MCF 10A (cell line): Measurements from ENCODE around the gene CHCT1. TPM values are rescaled to one million over a fixed set of nuclear protein-coding genes. Genes with fewer than 3 reads are reported as not detected.

Experiments
- BruUV-seq: library from RNA; stranded (reverse); fragments of 400-500 nt; replicated peaks from 2 replicates; lab custom pipeline; 2021; lab: Mats Ljungman, UMichigan
- CTCF ChIA-PET: fragments of 300-600 bp; sonication (Branson Sonifier 250); formaldehyde crosslinking; extraction: SDS; loops from one replicate; lab custom pipeline; 2021; ENCODE audit warnings: antibody characterized with exemption, inconsistent platforms; lab: Yijun Ruan, JAX
- POLR2A ChIA-PET: fragments of 300-600, 350-650 bp; sonication (Branson Sonifier 250); formaldehyde crosslinking; extraction: SDS; loops from one replicate; lab custom pipeline; 2020; ENCODE audit warnings: antibody characterized with exemption, inconsistent platforms; lab: Yijun Ruan, JAX
- DNase-seq: peaks from one replicate; pipeline ENCODE4 v3.0.0-alpha.2; 2018; ENCODE audit not compliant: unreplicated experiment
- H3K27ac Mint-ChIP-seq: one replicate; pipeline ENCODE4 v1.8.0; 2022; ENCODE audit warnings: mild to moderate bottlenecking, low read depth, mixed read lengths; ENCODE audit not compliant: unreplicated experiment
- H3K27me3 Mint-ChIP-seq: one replicate; pipeline ENCODE4 v1.8.0; 2022; ENCODE audit warnings: mixed read lengths; ENCODE audit not compliant: insufficient read depth, unreplicated experiment
- H3K36me3 Mint-ChIP-seq: one replicate; pipeline ENCODE4 v1.8.0; 2022; ENCODE audit warnings: mild to moderate bottlenecking, moderate library complexity, mixed read lengths; ENCODE audit not compliant: insufficient read depth, unreplicated experiment
- H3K4me1 Mint-ChIP-seq: one replicate; pipeline ENCODE4 v1.8.0; 2022; ENCODE audit warnings: mixed read lengths; ENCODE audit not compliant: insufficient read depth, unreplicated experiment
- H3K4me3 Mint-ChIP-seq: one replicate; pipeline ENCODE4 v1.8.0; 2022; ENCODE audit warnings: mild to moderate bottlenecking, moderate library complexity, mixed read lengths; ENCODE audit not compliant: unreplicated experiment
- H3K9me3 Mint-ChIP-seq: one replicate; pipeline ENCODE4 v1.8.0; 2022; ENCODE audit warnings: mixed read lengths; ENCODE audit not compliant: unreplicated experiment
- CTCF ChIP-seq: fragments of 200-600 bp; IDR thresholded peaks from one replicate; pipeline ENCODE4 v1.8.0; 2022; ENCODE audit warnings: antibody characterized with exemption, mild to moderate bottlenecking; ENCODE audit not compliant: unreplicated experiment
- intact Hi-C: fragments of 100-400 bp; cut with micrococcal nuclease; formaldehyde crosslinking; loops from 2 replicates; pipeline ENCODE4 v1.14.1; 2022
- total RNA-seq: library from RNA; stranded (reverse); gene quantifications from 2 replicates; pipeline ENCODE4 v1.2.3, GENCODE V29; 2022

Gene CHCT1
- total RNA-seq, 1 experiment from 2014 or later, result not detected

- H3K9me3 Mint-ChIP-seq, result no peaks in the 10 kb centered on the region
- no peak overlapping the region for H3K27ac Mint-ChIP-seq
- ChIA-PET CTCF (no interaction called here), POLR2A (interaction anchor here (1.2 to 9.5 kb wide), 2 partner anchors 12 to 38 kb away, joined by 4 to 163 read pairs; no protein-coding TSS in a partner anchor)
- no peak for DNase-seq
- no TSS peak for BruUV-seq
- peaks cover 15% of the 10 kb centered on the region for H3K4me1 Mint-ChIP-seq
- no peak for TF ChIP-seq CTCF
- no peaks in the 10 kb centered on the region for H3K36me3 Mint-ChIP-seq
- intact Hi-C loops, result loop anchor here (2.0 to 10.0 kb wide), 4 partner anchors 37 to 162 kb away; no protein-coding TSS in a partner anchor
- H3K4me3 Mint-ChIP-seq, result no peak overlapping the region
- no peaks in the 10 kb centered on the region for H3K27me3 Mint-ChIP-seq
These were observed 28.2 kb upstream of the CHCT1 start for GRCh38 chr17:60393840-60394723.

GRCh38 chr17:60395508-60396065, 26.7 kb upstream of the CHCT1 start:
- peaks cover 9% of the 10 kb centered on the region for H3K4me1 Mint-ChIP-seq
- POLR2A ChIA-PET, result no interaction called here

GRCh38 chr17:60396412-60396811, 25.9 kb upstream of the CHCT1 start:
- Mint-ChIP-seq H3K36me3 (no peaks in the 10 kb centered on the region), H3K27me3 (no peaks in the 10 kb centered on the region), H3K4me1 (peaks cover 5% of the 10 kb centered on the region), H3K4me3 (no peak overlapping the region), H3K27ac (no peak overlapping the region), H3K9me3 (no peaks in the 10 kb centered on the region)
- TF ChIP-seq CTCF, result no peak
- intact Hi-C loops, result loop anchor here (10.0 kb wide), 2 partner anchors 92 to 122 kb away; no protein-coding TSS in a partner anchor
- no TSS peak for BruUV-seq
- DNase-seq, result no peak
- ChIA-PET CTCF (interaction anchor here (0.6 to 0.7 kb wide), 2 partner anchors 8 to 38 kb away, joined by 3 to 6 read pairs; no protein-coding TSS in a partner anchor), POLR2A (no interaction called here)

More at GRCh38 chr17:60395508-60396065, 26.7 kb upstream of the CHCT1 start:
- intact Hi-C loops, result loop anchor here (10.0 kb wide), 2 partner anchors 91 to 121 kb away; no protein-coding TSS in a partner anchor
- CTCF ChIA-PET, result interaction anchor here (0.6 to 0.7 kb wide), 2 partner anchors 9 to 11 kb away, joined by 3 read pairs; no protein-coding TSS in a partner anchor
- BruUV-seq, result no TSS peak
- no peak for DNase-seq
- Mint-ChIP-seq H3K9me3 (no peaks in the 10 kb centered on the region), H3K36me3 (no peaks in the 10 kb centered on the region), H3K27ac (no peak overlapping the region), H3K27me3 (no peaks in the 10 kb centered on the region), H3K4me3 (no peak overlapping the region)
- TF ChIP-seq CTCF, result no peak
